Aorta (tissue), 5 donors: ENCODE measurements around the gene PDP2. TPM values are rescaled to one million over a fixed set of nuclear protein-coding genes. Genes with fewer than 3 reads are reported as not detected.

ENCODE experiments used
- ATAC-seq: fragments of 200-7000 bp; cut with Tn5 transposase; one replicate; pipeline ENCODE4 v1.9.1; 2022; ENCODE audit warnings: moderate library complexity; ENCODE audit not compliant: low FRiP score
- DNase-seq, 2 donors: peaks; one replicate each; pipeline ENCODE4 v3.0.0-alpha.2; 2020
- H3K27ac ChIP-seq, 2 donors: one replicate each; pipeline ENCODE4 v1.5.1; 2013; ENCODE audit warnings: low read length in 2 of 2, mild to moderate bottlenecking in 2 of 2, moderate library complexity in 2 of 2, control low read depth in 1 of 2, inconsistent platforms in 1 of 2, low read depth in 1 of 2
- H3K27me3 ChIP-seq, 2 donors: one replicate each; pipeline ENCODE4 v1.6.1; 2013; ENCODE audit warnings: control low read depth in 1 of 2, low read length in 1 of 2, mild to moderate bottlenecking in 1 of 2, moderate library complexity in 1 of 2; ENCODE audit not compliant: insufficient read depth in 2 of 2, control insufficient read depth in 1 of 2
- H3K36me3 ChIP-seq, 2 donors: one replicate each; pipeline ENCODE4 v1.6.1; 2013; ENCODE audit warnings: control low read depth in 1 of 2, low read length in 1 of 2, mild to moderate bottlenecking in 1 of 2; ENCODE audit not compliant: insufficient read depth in 2 of 2, control insufficient read depth in 1 of 2
- H3K4me1 ChIP-seq, 2 donors: one replicate each; pipeline ENCODE4 v1.6.1; 2013; ENCODE audit warnings: low read length in 2 of 2, control low read depth in 1 of 2, mild to moderate bottlenecking in 1 of 2, moderate library complexity in 1 of 2; ENCODE audit not compliant: insufficient read depth in 2 of 2, control insufficient read depth in 1 of 2
- H3K4me3 ChIP-seq, 2 donors: one replicate each; pipeline ENCODE4 v1.5.1; 2013; ENCODE audit warnings: low read length in 2 of 2, control low read depth in 1 of 2, mild to moderate bottlenecking in 1 of 2
- H3K9me3 ChIP-seq: one replicate; pipeline ENCODE4 v1.6.1; 2013; ENCODE audit warnings: mild to moderate bottlenecking, low read length; ENCODE audit not compliant: control insufficient read depth
- whole genome bisulfite sequencing, 2 donors: extraction: QIAGEN DNeasy Blood & Tissue Kit; methylation state at CpG; one replicate each; pipeline ENCODE4 v1.1.7; 2013; 5-methylcytosine and 5-hydroxymethylcytosine counted together
- intact Hi-C, 2 donors: fragments of 100-400 bp; cut with DNase I; formaldehyde crosslinking; loops; one replicate each; pipeline versions ENCODE4 v1.14.2 to v1.15.0; 2022
- polyA plus RNA-seq, 2 donors: library from polyadenylated mRNA; stranded (reverse); fragments of 200-250 nt; gene quantifications; one replicate each; pipeline ENCODE4 v1.2.3, GENCODE V29; 2013
- total RNA-seq, 2 donors: library from RNA; stranded (reverse); fragmentation: NEBNext Ultra II Directional; extraction: Animal tissue kit (Norgen Biotek cat#: 25700); gene quantifications; one replicate each; pipeline ENCODE4 v1.2.1, GENCODE V29; 2021
- donor health status: healthy with polysubstance abuse.
- donor health status: Bipolar disorder and iron deficiency.
- donor health status: DM: no; HTN: no; CAD: no.
- donor health status: DM: no; HTN: no; CAD: no.
- donor health status: DM: yes; HTN: yes; CAD: no.

The PDP2 gene
- total and polyA plus RNA-seq, 4 donors = 2.1 to 10.9 (median 5.7) TPM

GRCh38 chr16:66844009-66844341 is 36.3 kb upstream of the PDP2 start:
- peak overlapping the region in 1 of 2 donors; percentile 18 for H3K4me3 ChIP-seq
- no peaks in the 10 kb centered on the region for H3K36me3 ChIP-seq
- 17 to 29% methylated on average over 14 of the region's 14 CpGs for WGBS, 2 donors
- H3K4me1 ChIP-seq = no peaks in the 10 kb centered on the region
- ATAC-seq (no peak), DNase-seq (no peak)
- intact Hi-C loops = no loop called here
- no peak overlapping the region for H3K27ac ChIP-seq
- H3K9me3 ChIP-seq = no peaks in the 10 kb centered on the region
- no peaks in the 10 kb centered on the region for H3K27me3 ChIP-seq

GRCh38 chr16:66844342-66845079 is 35.8 kb upstream of the PDP2 start, which contains the start of gene CA7:
TSS of gene CA7 (plus strand) at chr16:66844414. CDS start at chr16:66844488, 74 bp downstream.
- ATAC-seq = no peak
- H3K4me1 ChIP-seq = no peaks in the 10 kb centered on the region
- no peak for DNase-seq
- intact Hi-C loops = no loop called here
- no peaks in the 10 kb centered on the region for H3K36me3 ChIP-seq
- H3K27me3 ChIP-seq = no peaks in the 10 kb centered on the region
- no peak within 1 kb of the TSS for H3K27ac ChIP-seq
- H3K4me3 ChIP-seq = peak within 1 kb of the TSS; percentile 3 to 18
- no peaks in the 10 kb centered on the region for H3K9me3 ChIP-seq
- 1% methylated on average over 68 to 79 of the region's 79 CpGs for WGBS, 2 donors

- Histone ChIP-seq H3K4me1 (no peaks in the 10 kb centered on the region), H3K36me3 (no peaks in the 10 kb centered on the region), H3K4me3 (peak overlapping the region in 1 of 2 donors; percentile 18), H3K9me3 (no peaks in the 10 kb centered on the region), H3K27ac (no peak overlapping the region), H3K27me3 (no peaks in the 10 kb centered on the region)
- no peak for ATAC-seq
- intact Hi-C loops = no loop called here
- no peak for DNase-seq
- whole genome bisulfite sequencing, 2 donors = 14 to 15% methylated on average over 10 of the region's 10 CpGs
Measured at GRCh38 chr16:66845080-66845410, 35.3 kb upstream of the PDP2 start.

- ATAC-seq = no peak
- Histone ChIP-seq H3K27me3 (no peaks in the 10 kb centered on the region), H3K27ac (no peak overlapping the region)
Measured at GRCh38 chr16:66845791-66846221, 34.5 kb upstream of the PDP2 start.

GRCh38 chr16:66846266-66846665 is 34.0 kb upstream of the PDP2 start:
- Histone ChIP-seq H3K36me3 (no peaks in the 10 kb centered on the region), H3K9me3 (no peaks in the 10 kb centered on the region), H3K27ac (no peak overlapping the region), H3K4me3 (no peak overlapping the region), H3K4me1 (no peaks in the 10 kb centered on the region), H3K27me3 (no peaks in the 10 kb centered on the region)
- DNase-seq (peak in 1 of 2 donors; percentile 32), ATAC-seq (no peak)
- 72 to 79% methylated on average over 1 of the region's 1 CpG for WGBS, 2 donors
- intact Hi-C loops = no loop called here

More at GRCh38 chr16:66845791-66846221, 34.5 kb upstream of the PDP2 start:
- WGBS, 2 donors = 16 to 23% methylated on average over 9 of the region's 9 CpGs
- Histone ChIP-seq H3K9me3 (no peaks in the 10 kb centered on the region), H3K4me3 (no peak overlapping the region), H3K36me3 (no peaks in the 10 kb centered on the region), H3K4me1 (no peaks in the 10 kb centered on the region)
- no peak for DNase-seq
- intact Hi-C loops = no loop called here

DNA sequence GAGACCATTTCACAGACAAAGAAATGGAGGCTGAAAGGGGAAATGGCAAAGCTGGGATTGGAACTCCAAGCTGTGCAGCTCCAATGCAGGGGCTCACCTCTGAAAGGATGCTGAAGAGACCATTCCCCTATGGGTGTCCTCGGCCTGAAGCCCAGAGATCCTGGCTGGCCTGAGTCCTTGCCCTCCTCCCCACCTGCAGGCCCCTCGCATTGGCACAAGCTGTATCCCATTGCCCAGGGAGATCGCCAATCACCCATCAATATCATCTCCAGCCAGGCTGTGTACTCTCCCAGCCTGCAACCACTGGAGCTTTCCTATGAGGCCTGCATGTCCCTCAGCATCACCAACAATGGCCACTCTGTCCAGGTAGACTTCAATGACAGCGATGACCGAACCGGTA is 33.5 kb upstream of the PDP2 start:
- no peak overlapping the region for H3K27ac ChIP-seq
- no peaks in the 10 kb centered on the region for H3K36me3 ChIP-seq
- DNase-seq = peak; percentile 9 to 57
- no peaks in the 10 kb centered on the region for H3K9me3 ChIP-seq
- WGBS, 2 donors = 96% methylated on average over 6 of the region's 6 CpGs
- no peak for ATAC-seq
- no peaks in the 10 kb centered on the region for H3K4me1 ChIP-seq
- H3K4me3 ChIP-seq = no peak overlapping the region
- intact Hi-C loops = no loop called here
- no peaks in the 10 kb centered on the region for H3K27me3 ChIP-seq

DNA sequence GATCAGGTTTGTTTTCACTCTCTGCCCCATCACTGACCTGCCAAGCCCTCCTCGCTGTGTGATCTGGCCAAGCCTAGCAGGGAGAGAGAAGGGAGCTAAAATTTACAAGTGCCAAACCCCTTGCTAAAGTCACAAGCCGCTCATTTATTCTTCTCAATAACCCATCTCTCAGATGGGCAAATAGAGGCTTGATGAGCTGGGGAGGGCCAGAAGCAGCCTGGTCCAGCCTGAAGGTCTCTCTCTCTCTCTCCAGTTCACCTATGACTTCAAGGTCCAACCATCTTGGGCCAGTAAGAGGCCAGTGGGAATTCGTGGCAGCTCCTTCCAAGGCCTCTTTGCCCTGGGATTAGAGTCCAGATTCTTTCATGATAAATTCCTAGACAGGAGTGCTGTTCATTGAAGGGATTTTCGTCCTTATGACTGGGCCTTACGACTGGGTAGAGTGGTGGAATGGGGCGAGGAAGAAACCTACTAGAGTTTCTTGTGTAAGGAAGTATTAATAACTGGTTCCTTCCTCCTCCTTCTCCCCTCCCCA is 32.7 kb upstream of the PDP2 start:
- ATAC-seq (no peak), DNase-seq (no peak)
- H3K27ac ChIP-seq = no peak overlapping the region
- intact Hi-C loops = no loop called here
- H3K9me3 ChIP-seq = no peaks in the 10 kb centered on the region
- H3K27me3 ChIP-seq = no peaks in the 10 kb centered on the region
- no peaks in the 10 kb centered on the region for H3K36me3 ChIP-seq
- no peak overlapping the region for H3K4me3 ChIP-seq
- WGBS, 2 donors = 83 to 86% methylated on average over 6 of the region's 6 CpGs
- H3K4me1 ChIP-seq = no peaks in the 10 kb centered on the region

DNA sequence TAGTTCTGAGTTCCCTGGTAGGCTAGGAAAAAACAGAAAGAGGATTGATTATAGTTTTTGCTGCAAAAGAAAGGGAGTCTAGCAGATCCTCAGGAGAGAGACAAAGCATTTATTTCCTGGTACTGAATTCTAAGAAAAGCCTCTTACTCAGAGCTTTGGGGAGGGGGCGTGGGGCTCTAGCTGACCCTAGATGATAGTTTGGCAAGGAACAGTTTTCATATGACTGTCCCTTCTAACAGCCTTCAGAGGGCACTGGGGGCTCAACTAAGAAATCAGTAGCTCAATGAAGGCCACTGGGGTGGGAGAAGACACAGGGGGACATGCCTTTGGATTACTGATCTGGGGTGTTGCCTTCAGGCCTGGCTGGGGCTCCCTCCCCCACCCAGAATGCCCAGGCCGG is 32.1 kb upstream of the PDP2 start:
- WGBS, 2 donors = 92 to 94% methylated on average over 2 of the region's 2 CpGs
- Histone ChIP-seq H3K4me3 (no peak overlapping the region), H3K27me3 (no peaks in the 10 kb centered on the region), H3K36me3 (no peaks in the 10 kb centered on the region), H3K9me3 (no peaks in the 10 kb centered on the region), H3K27ac (no peak overlapping the region), H3K4me1 (no peaks in the 10 kb centered on the region)
- ATAC-seq (no peak), DNase-seq (no peak)
- intact Hi-C loops = no loop called here

- no peak for ATAC-seq
- H3K27me3 ChIP-seq = no peaks in the 10 kb centered on the region
- no peaks in the 10 kb centered on the region for H3K4me1 ChIP-seq
- H3K9me3 ChIP-seq = no peaks in the 10 kb centered on the region
- no peak overlapping the region for H3K4me3 ChIP-seq
- intact Hi-C loops = no loop called here
- no peak overlapping the region for H3K27ac ChIP-seq
- 95 to 97% methylated on average over 2 of the region's 2 CpGs for WGBS, 2 donors
- no peaks in the 10 kb centered on the region for H3K36me3 ChIP-seq
- peak in 1 of 2 donors; percentile 13 for DNase-seq
Measured at GRCh38 chr16:66849021-66849420, 31.3 kb upstream of the PDP2 start.
